ENCODE measurements around the gene PPP2R5C.

DNA sequence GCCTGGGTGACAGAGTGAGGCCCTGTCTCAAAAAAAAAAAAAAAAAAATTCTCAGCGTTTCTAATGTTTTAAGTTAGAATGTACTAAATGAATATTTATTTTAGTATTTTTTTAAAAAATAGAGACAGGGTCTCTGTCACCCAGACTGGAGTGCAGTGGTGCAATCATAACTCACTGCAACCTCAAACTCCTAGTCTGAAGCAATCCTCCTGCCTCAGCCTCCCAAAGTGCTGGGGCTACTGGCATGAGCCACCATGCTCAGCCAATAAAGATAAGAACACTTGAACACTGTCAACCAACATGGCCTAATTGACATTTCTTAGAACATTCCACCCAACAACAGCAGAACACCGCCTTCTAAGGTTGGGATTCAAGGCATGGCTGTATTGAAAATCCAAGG, 197.8 kb downstream of the PPP2R5C start:
- TF ChIP-seq ZNF558 (tag by site-specific recombination; IDR thresholded peaks at IDR 0.05) (no peak), ZSCAN30 (tag by site-specific recombination; IDR thresholded peaks at IDR 0.05) (no peak), ZNF529 (tag by site-specific recombination; IDR thresholded peaks at IDR 0.05; ENCODE audit: insufficient replicate concordance) (no peak), GLI2 (tag by site-specific recombination; IDR thresholded peaks at IDR 0.05; ENCODE audit: borderline replicate concordance, low read depth) (no peak), ZBTB8A (tag by site-specific recombination; IDR thresholded peaks at IDR 0.05) (no peak), ZFP3 (tag by site-specific recombination; IDR thresholded peaks at IDR 0.05; ENCODE audit: low read depth) (no peak), PRDM10 (tag by site-specific recombination; IDR thresholded peaks at IDR 0.05) (no peak), ZNF24 (tag by site-specific recombination; IDR thresholded peaks at IDR 0.05) (no peak), ZNF768 (tag by site-specific recombination; IDR thresholded peaks at IDR 0.05) (no peak), ZNF121 (tag by site-specific recombination; IDR thresholded peaks at IDR 0.05) (no peak), ZNF214 (tag by site-specific recombination; IDR thresholded peaks at IDR 0.05; ENCODE audit: borderline replicate concordance) (no peak), REST (tag by site-specific recombination; IDR thresholded peaks at IDR 0.05) (no peak)
- TF ChIP-seq, protein P1, sequence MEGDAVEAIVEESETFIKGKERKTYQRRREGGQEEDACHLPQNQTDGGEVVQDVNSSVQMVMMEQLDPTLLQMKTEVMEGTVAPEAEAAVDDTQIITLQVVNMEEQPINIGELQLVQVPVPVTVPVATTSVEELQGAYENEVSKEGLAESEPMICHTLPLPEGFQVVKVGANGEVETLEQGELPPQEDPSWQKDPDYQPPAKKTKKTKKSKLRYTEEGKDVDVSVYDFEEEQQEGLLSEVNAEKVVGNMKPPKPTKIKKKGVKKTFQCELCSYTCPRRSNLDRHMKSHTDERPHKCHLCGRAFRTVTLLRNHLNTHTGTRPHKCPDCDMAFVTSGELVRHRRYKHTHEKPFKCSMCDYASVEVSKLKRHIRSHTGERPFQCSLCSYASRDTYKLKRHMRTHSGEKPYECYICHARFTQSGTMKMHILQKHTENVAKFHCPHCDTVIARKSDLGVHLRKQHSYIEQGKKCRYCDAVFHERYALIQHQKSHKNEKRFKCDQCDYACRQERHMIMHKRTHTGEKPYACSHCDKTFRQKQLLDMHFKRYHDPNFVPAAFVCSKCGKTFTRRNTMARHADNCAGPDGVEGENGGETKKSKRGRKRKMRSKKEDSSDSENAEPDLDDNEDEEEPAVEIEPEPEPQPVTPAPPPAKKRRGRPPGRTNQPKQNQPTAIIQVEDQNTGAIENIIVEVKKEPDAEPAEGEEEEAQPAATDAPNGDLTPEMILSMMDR (tag by site-specific recombination; IDR thresholded peaks at IDR 0.05) = no peak

Measured in HEK293 (cell line).